Measurements from ENCODE around the gene COL12A1.

Gene COL12A1

GRCh38 chr6:75156186-75156878, 49.5 kb downstream of the COL12A1 start:
- H3K27me3 ChIP-seq (ENCODE audit: insufficient read depth, poor library complexity, severe bottlenecking), result peaks cover 4% of the 10 kb centered on the region
- TF ChIP-seq CTCF (IDR thresholded peaks at IDR 0.05; ENCODE audit: insufficient read depth, low read length), result no peak
- TF ChIP-seq REST (IDR thresholded peaks at IDR 0.05; ENCODE audit: insufficient replicate concordance, low read depth), result no peak
- TF ChIP-seq POLR2AphosphoS5 (IDR thresholded peaks at IDR 0.05; ENCODE audit: low read depth), result no peak
- no peak for TF ChIP-seq SPI1 (IDR thresholded peaks at IDR 0.05; ENCODE audit: borderline replicate concordance, low read depth)
- no peak overlapping the region for H3K27ac ChIP-seq (replicated peaks)
- no peak overlapping the region for H3K4me3 ChIP-seq (replicated peaks; ENCODE audit: insufficient read depth, low read length)
- DNase-seq (ENCODE audit: low read depth in 1 of 2, low spot score in 1 of 2), result no peak

GRCh38 chr6:75155631-75156030, 50.2 kb downstream of the COL12A1 start:
- Histone ChIP-seq H3K27me3 (ENCODE audit: insufficient read depth, poor library complexity, severe bottlenecking) (peaks cover 4% of the 10 kb centered on the region), H3K27ac (replicated peaks) (no peak overlapping the region), H3K4me3 (replicated peaks; ENCODE audit: insufficient read depth, low read length) (no peak overlapping the region)
- no peak for DNase-seq (ENCODE audit: low read depth in 1 of 2, low spot score in 1 of 2)
- TF ChIP-seq REST (IDR thresholded peaks at IDR 0.05; ENCODE audit: insufficient replicate concordance, low read depth), result no peak
- no peak for TF ChIP-seq POLR2AphosphoS5 (IDR thresholded peaks at IDR 0.05; ENCODE audit: low read depth)
- TF ChIP-seq SPI1 (IDR thresholded peaks at IDR 0.05; ENCODE audit: borderline replicate concordance, low read depth), result no peak
- TF ChIP-seq CTCF (IDR thresholded peaks at IDR 0.05; ENCODE audit: insufficient read depth, low read length), result no peak
- no peak for TF ChIP-seq GABPA (IDR thresholded peaks at IDR 0.05; ENCODE audit: low read depth)

GRCh38 chr6:75154973-75155372, 50.9 kb downstream of the COL12A1 start:
- DNase-seq (ENCODE audit: low read depth in 1 of 2, low spot score in 1 of 2), result no peak
- Histone ChIP-seq H3K27me3 (ENCODE audit: insufficient read depth, poor library complexity, severe bottlenecking) (peaks cover 4% of the 10 kb centered on the region), H3K4me3 (replicated peaks; ENCODE audit: insufficient read depth, low read length) (no peak overlapping the region), H3K27ac (replicated peaks) (no peak overlapping the region)
- TF ChIP-seq CTCF (IDR thresholded peaks at IDR 0.05; ENCODE audit: insufficient read depth, low read length), result no peak
- TF ChIP-seq GABPA (IDR thresholded peaks at IDR 0.05; ENCODE audit: low read depth), result no peak
- no peak for TF ChIP-seq SPI1 (IDR thresholded peaks at IDR 0.05; ENCODE audit: borderline replicate concordance, low read depth)
- no peak for TF ChIP-seq POLR2AphosphoS5 (IDR thresholded peaks at IDR 0.05; ENCODE audit: low read depth)
- TF ChIP-seq REST (IDR thresholded peaks at IDR 0.05; ENCODE audit: insufficient replicate concordance, low read depth), result no peak

Data from HL-60 (cell line).